Activated T-cell treated with anti-CD3 and anti-CD28 coated beads for 1 hour (primary cell): ENCODE measurements around the gene NFIX.

Experiments
- DNase-seq: peaks from one replicate; pipeline ENCODE4 v3.0.0-alpha.2; 2020; ENCODE audit warnings: low read depth

NFIX gene

GRCh38 chr19:13128583-13128982 is 133.3 kb downstream of the NFIX start:
- DNase-seq, result no peak

- no peak for DNase-seq
Observed at GRCh38 chr19:13129384-13129783, 134.1 kb downstream of the NFIX start.

DNA sequence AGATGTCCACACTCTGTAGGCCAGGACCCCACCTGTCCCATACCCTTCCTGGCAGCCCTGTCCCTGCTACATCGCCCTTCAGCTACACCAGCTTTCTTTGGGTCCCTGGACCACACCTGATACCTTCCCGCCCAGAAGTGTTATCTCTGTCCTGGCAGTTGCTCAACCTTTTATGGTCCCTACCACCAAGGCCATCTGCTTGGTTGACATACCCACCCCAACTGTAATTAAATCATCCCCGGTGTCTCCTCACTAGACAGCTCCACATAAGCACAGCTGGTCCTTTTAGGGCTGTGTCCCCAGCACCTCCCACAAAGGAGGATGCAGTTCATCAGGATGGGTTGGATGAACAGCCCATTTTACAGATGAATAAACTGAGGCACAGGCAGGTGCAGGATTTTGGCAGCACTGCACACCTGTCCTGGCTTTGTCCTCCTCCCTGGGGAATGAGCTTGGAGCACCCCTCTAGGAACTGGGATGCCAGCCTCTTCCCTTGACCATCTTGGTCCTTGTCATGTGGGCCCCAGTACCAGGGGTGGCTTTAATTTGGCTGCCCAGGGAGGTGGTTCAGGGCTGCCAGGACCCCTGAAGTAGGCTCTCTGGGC is 135.7 kb downstream of the NFIX start:
- DNase-seq, result no peak

GRCh38 chr19:13132471-13133180 is 137.4 kb downstream of the NFIX start:
- peak; percentile 36 for DNase-seq

DNA sequence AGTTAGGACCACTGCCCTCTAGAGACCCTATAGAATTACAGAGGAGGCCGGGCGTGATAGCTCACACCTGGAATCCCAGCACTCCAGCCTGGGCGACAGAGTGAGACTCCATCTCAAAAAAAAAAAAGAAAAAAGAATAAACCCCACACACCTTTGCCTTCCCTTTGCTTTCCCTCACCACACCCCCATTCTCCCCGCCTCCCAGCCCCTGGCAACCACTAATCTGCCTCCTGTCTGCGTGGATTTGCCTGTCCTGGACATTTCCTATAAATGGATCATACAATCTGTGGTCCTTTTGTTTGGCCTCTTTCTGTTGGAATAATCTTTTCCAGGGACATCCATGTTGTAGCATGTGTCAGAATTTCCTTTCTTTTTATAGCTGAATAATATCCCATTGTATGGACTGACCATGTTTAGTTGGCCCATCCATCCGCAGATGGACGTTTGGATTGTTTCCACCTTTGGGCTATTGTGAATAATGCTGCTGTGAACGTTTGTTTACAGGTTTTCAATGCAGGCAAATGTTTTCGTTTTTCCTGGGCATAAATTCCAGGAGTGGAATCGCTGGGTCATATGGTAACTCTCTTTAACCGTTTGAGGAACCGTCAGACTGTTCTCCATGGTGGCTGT is 138.1 kb downstream of the NFIX start:
- no peak for DNase-seq

GRCh38 chr19:13134626-13135025 is 139.4 kb downstream of the NFIX start:
- DNase-seq, result no peak

- no peak for DNase-seq
Observed at GRCh38 chr19:13135068-13136062, 140.1 kb downstream of the NFIX start.

DNA sequence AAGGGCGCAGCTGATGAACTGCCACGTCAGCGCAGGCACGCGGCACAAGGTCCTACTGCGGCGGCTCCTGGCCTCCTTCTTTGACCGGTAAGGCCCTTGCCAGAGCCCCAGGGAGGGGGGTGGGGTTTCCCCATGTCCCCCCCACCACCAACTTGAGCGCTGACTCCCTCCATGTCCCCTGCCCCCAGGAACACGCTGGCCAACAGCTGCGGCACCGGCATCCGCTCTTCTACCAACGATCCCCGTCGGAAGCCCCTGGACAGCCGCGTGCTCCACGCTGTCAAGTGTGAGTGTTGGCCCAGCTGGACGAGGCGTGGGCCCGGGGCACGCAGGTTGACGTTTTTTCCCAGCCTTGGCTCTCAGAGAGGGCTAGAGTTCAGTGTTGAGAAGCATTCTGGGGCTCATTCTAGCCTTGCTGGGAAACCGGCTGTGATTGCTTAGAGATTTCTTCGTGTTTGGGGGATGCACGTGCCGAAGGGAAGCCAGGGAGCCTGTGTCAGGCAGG is 142.1 kb downstream of the NFIX start:
- no peak for DNase-seq

DNA sequence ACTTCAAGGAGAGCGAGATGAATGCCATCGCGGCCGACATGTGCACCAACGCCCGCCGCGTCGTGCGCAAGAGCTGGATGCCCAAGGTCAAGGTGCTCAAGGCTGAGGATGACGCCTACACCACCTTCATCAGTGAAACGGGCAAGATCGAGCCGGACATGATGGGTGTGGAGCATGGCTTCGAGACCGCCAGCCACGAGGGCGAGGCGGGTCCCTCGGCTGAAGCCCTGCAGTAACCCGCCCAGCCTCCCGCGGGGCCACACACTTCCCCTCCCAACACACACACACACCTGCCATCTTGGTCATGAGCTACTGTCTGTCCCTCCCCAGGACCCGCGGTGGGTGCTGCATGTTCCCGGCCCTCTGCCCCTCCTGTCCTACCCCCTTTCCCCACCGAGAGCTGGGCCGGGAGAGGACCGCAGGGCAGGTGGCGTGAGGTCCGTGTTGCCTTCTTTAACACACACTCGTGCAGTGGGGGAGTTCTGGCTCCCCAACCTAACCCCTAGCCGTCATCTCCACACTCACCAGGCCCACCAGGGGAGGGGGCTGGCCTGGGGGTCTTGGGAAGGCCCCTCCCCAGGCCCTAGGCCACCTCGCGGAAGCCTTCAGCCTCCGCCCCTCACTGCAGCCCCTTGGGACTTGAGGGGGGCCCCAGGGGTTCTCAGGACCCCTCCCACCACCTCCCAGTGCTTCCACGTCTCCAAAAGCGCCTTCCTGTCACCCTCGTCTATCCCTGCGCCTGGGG is 143.1 kb downstream of the NFIX start:
- no peak for DNase-seq

DNA sequence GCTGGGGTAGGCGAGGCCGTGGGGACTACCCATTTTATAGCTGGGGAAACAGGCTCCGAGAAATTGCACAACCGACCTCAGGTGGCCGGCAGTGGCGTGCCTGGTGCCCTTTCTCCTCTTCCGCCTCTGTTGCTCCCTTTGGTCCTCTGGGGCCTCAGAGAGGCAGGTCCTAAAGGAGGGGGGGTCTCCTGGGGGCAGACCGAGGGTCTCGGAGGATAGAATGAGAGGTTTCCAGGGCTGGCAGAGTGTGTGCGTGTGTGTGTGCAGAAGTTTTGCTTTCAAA is 143.6 kb downstream of the NFIX start:
- DNase-seq, result no peak

DNA sequence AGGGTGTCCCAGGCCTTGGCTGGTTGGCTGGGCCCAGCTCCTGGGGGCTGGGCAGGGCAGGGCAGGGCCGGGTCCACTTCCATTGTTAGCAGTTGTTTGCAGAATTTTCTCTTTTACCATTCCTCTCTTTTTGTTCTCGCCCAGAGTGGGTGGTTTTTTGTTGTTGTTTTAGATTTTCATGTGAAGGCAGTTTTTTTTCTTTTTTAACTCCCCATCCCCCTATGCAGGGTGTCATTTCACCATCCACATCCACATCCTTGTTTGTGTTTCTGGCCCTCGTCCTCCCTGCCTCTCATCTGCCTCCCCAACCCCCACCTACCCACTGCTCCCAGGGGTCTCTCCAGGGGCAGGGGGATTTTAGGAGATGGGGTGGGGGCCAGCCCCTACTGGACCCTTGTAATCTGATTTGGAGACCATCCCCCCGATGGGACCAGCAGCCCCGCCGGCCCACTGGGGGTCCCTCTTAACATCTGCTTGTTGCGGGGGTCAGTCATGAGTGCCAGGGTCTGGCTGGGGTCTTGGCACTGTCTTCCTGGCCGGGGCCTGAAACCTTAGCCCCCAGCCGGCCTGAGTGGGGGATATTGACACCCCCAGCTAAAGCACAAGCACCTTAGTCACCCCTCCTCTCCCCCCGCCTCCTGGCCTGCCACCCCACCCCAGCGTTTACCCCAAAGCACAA is 144.5 kb downstream of the NFIX start:
- DNase-seq, result no peak

DNA sequence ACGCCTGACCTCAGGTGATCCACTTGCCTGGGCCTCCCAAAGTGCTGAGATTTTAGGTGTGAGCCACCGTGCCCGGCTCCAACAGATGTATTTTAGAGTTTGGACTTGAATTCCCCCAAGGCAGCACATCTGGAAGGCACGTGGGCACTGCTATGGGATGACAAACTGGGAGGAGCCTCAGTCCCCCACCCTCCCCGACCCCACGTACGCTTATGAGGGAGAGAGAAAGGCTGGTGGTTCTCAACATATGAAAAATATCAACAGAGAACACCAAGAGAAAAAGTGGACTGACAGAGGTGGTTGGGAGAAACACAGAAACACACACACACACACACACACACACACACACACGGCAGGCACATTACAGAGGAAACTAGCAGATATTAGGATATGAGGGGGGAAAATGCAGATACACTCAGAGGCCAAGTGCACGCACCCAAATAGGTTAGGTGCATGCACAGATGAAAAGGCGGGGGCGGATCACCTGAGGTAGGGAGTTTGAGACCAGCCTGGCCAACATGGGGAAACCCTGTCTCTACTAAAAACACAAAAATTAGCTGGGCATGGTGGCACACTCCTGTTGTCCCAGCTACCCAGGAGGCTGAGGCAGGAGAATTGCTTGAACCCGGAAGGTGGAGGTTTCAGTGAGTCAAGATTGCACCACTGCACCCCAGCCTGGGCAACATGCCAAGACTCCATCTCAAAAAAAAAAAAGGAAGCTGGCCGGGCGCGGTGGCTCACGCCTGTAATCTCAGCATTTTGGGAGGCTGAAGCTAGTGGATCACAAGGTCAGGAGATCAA is 151.7 kb downstream of the NFIX start:
- no peak for DNase-seq
